H1 (cell line): ENCODE data around the gene RANGRF. TPM values are rescaled to one million over a fixed set of nuclear protein-coding genes. Genes with fewer than 3 reads are reported as not detected.

Experiments used
- CTCF ChIA-PET: fragments of 300-600 bp; sonication (Branson Sonifier 250); formaldehyde crosslinking; loops from one replicate; lab custom pipeline; 2021; ENCODE audit not compliant: partially characterized antibody; lab: Charles Lee
- POLR2A ChIA-PET: fragments of 300-600 bp; sonication (Branson Sonifier 250); formaldehyde crosslinking; loops from one replicate; lab custom pipeline; 2021; ENCODE audit warnings: inconsistent platforms; ENCODE audit not compliant: partially characterized antibody; lab: Charles Lee
- DNase-seq, 2 experiments: peaks; one replicate each; pipeline versions ENCODE4 v3.0.0 to v3.0.0-alpha.2; 2010 to 2022; ENCODE audit warnings: low spot score in 2 of 2, low read depth in 1 of 2, mixed read lengths in 1 of 2
- FAIRE-seq: peaks from 2 replicates; lab custom pipeline; 2011; peaks lifted over from hg19 to GRCh38; lab: Jason Lieb, UNC
- H2AFZ ChIP-seq: 2 replicates; pipeline ENCODE4 v1.8.1; 2012; ENCODE audit warnings: low read length, inconsistent platforms
- H2AK5ac ChIP-seq: 2 replicates; pipeline ENCODE4 v1.6.1; 2013; ENCODE audit warnings: low read depth, low read length
- H2BK120ac ChIP-seq: replicated peaks from 2 replicates; pipeline ENCODE3; 2013; ENCODE audit warnings: low read depth, low read length, inconsistent platforms
- H2BK12ac ChIP-seq: 2 replicates; pipeline ENCODE4 v1.6.1; 2013; ENCODE audit warnings: low read depth, low read length
- H2BK15ac ChIP-seq: 2 replicates; pipeline ENCODE4 v1.6.1; 2013; ENCODE audit warnings: low read length
- H2BK20ac ChIP-seq: 2 replicates; pipeline ENCODE4 v1.6.1; 2013; ENCODE audit warnings: low read length
- H2BK5ac ChIP-seq: 2 replicates; pipeline ENCODE4 v1.6.1; 2013; ENCODE audit warnings: low read depth, low read length
- H3K14ac ChIP-seq: 2 replicates; pipeline ENCODE4 v1.6.1; 2013; ENCODE audit warnings: inconsistent platforms; ENCODE audit not compliant: insufficient read length
- H3K18ac ChIP-seq: 2 replicates; pipeline ENCODE4 v1.6.1; 2013; ENCODE audit warnings: low read length; ENCODE audit errors: extremely low read depth
- H3K23ac ChIP-seq: 2 replicates; pipeline ENCODE4 v1.6.1; 2013; ENCODE audit warnings: inconsistent platforms; ENCODE audit not compliant: insufficient read length
- H3K23me2 ChIP-seq: 2 replicates; pipeline ENCODE4 v1.6.1; 2013; ENCODE audit warnings: low read depth, low read length
- H3K27ac ChIP-seq: 2 replicates; pipeline ENCODE4 v1.6.1; 2011; ENCODE audit warnings: low read depth, low read length, inconsistent platforms
- H3K27me3 ChIP-seq, 4 experiments: replicated peaks in 1 of 4; 1 replicate in 1 of 4; 2 replicates in 3 of 4; pipeline versions ENCODE4 v1.6.1 to v1.8.1; 2011 to 2013; ENCODE audit warnings: low read length in 3 of 4, mild to moderate bottlenecking in 3 of 4, inconsistent platforms in 2 of 4, mixed read lengths in 2 of 4, moderate library complexity in 1 of 4; ENCODE audit not compliant: control insufficient read depth in 3 of 4, insufficient read depth in 3 of 4; ENCODE audit errors: extremely low read depth in 1 of 4
- H3K36me3 ChIP-seq, 4 experiments: 2 replicates each; pipeline versions ENCODE4 v1.6.1 to v1.8.1; 2011 to 2013; ENCODE audit warnings: mild to moderate bottlenecking in 4 of 4, low read length in 3 of 4, moderate library complexity in 2 of 4, control low read depth in 1 of 4, inconsistent platforms in 1 of 4; ENCODE audit not compliant: insufficient read depth in 4 of 4, control insufficient read depth in 2 of 4
- H3K4ac ChIP-seq: replicated peaks from 2 replicates; pipeline ENCODE3; 2013; ENCODE audit warnings: low read length, low read depth, mixed read lengths, inconsistent platforms; ENCODE audit not compliant: insufficient read length
- H3K4me1 ChIP-seq, 4 experiments: replicated peaks in 1 of 4; 1 replicate in 1 of 4; 2 replicates in 3 of 4; pipeline versions ENCODE4 v1.6.1 to v1.8.1; 2011 to 2013; ENCODE audit warnings: low read length in 3 of 4, inconsistent platforms in 2 of 4, mixed read lengths in 1 of 4; ENCODE audit not compliant: insufficient read depth in 4 of 4, control insufficient read depth in 3 of 4
- H3K4me2 ChIP-seq, 2 experiments: 2 replicates each; pipeline versions ENCODE4 v1.6.1 to v1.8.1; 2011 to 2013; ENCODE audit warnings: low read depth in 2 of 2, low read length in 2 of 2, control low read depth in 1 of 2, inconsistent platforms in 1 of 2, mild to moderate bottlenecking in 1 of 2; ENCODE audit not compliant: insufficient read depth in 1 of 2
- H3K4me3 ChIP-seq, 4 experiments: fragments of 200-600, 300-600 bp in 1 of 4; sonication (generic), shearing (Covaris generic), sonication (Bioruptor Twin) in 1 of 4; 2 replicates each; pipeline versions ENCODE4 v1.5.1 to v1.8.1; 2011 to 2016; ENCODE audit warnings: low read length in 4 of 4, low read depth in 3 of 4, control low read depth in 2 of 4, inconsistent platforms in 2 of 4, mild to moderate bottlenecking in 2 of 4, mixed read lengths in 1 of 4, moderate library complexity in 1 of 4; ENCODE audit not compliant: insufficient read depth in 2 of 4; ENCODE audit errors: extremely low read depth in 1 of 4
- H3K56ac ChIP-seq: replicated peaks from 2 replicates; pipeline ENCODE3; 2013; ENCODE audit warnings: low read depth, mild to moderate bottlenecking, mixed read lengths, low read length, inconsistent platforms; ENCODE audit not compliant: insufficient read length
- H3K79me1 ChIP-seq: 2 replicates; pipeline ENCODE4 v1.6.1; 2013; ENCODE audit warnings: low read depth, low read length, control low read depth
- H3K79me2 ChIP-seq, 2 experiments: 2 replicates each; pipeline versions ENCODE4 v1.6.1 to v1.8.1; 2012 to 2013; ENCODE audit warnings: low read length in 2 of 2, mild to moderate bottlenecking in 2 of 2, inconsistent platforms in 1 of 2; ENCODE audit not compliant: insufficient read depth in 2 of 2, control insufficient read depth in 1 of 2
- H3K9ac ChIP-seq, 4 experiments: replicated peaks in 1 of 4; 1 replicate in 1 of 4; 2 replicates in 3 of 4; pipeline versions ENCODE4 v1.6.1 to v1.8.1; 2011 to 2013; ENCODE audit warnings: low read depth in 3 of 4, low read length in 3 of 4, control low read depth in 2 of 4, mild to moderate bottlenecking in 2 of 4, moderate library complexity in 2 of 4, inconsistent platforms in 1 of 4; ENCODE audit errors: extremely low read depth in 1 of 4
- H3K9me3 ChIP-seq, 2 experiments: 2 replicates each; pipeline versions ENCODE4 v1.6.1 to v1.8.1; 2012 to 2013; ENCODE audit warnings: mild to moderate bottlenecking in 2 of 2, moderate library complexity in 2 of 2, control low read depth in 1 of 2, inconsistent platforms in 1 of 2, low read depth in 1 of 2, low read length in 1 of 2, mixed read lengths in 1 of 2; ENCODE audit not compliant: insufficient read depth in 2 of 2
- H4K20me1 ChIP-seq, 2 experiments: replicated peaks in 1 of 2; 2 replicates each; pipeline versions ENCODE3 to v1.8.1; 2011 to 2013; ENCODE audit warnings: inconsistent platforms in 2 of 2, low read length in 2 of 2, mild to moderate bottlenecking in 1 of 2; ENCODE audit not compliant: insufficient read depth in 2 of 2, control insufficient read depth in 1 of 2
- H4K5ac ChIP-seq: 2 replicates; pipeline ENCODE4 v1.6.1; 2013; ENCODE audit warnings: low read length, low read depth, mixed read lengths, inconsistent platforms; ENCODE audit not compliant: insufficient read length
- H4K8ac ChIP-seq: 2 replicates; pipeline ENCODE4 v1.8.0; 2013; ENCODE audit warnings: mild to moderate bottlenecking, moderate library complexity, low read length, inconsistent platforms; ENCODE audit not compliant: insufficient read depth; ENCODE audit errors: extremely low read depth
- H4K91ac ChIP-seq: replicated peaks from 2 replicates; pipeline ENCODE3; 2013; ENCODE audit warnings: low read length, mixed read lengths, inconsistent platforms; ENCODE audit not compliant: insufficient read length
- ATF3 ChIP-seq: IDR thresholded peaks from 2 replicates; pipeline ENCODE4 v1.6.1; 2011; ENCODE audit warnings: low read depth, mild to moderate bottlenecking, low read length; ENCODE audit not compliant: insufficient read depth
- BCL11A ChIP-seq, 2 experiments: IDR thresholded peaks; one replicate each; pipeline ENCODE4 v1.6.1; 2011; ENCODE audit warnings: low read depth in 2 of 2, low read length in 2 of 2, mild to moderate bottlenecking in 2 of 2
- CREB1 ChIP-seq: IDR thresholded peaks from 2 replicates; pipeline ENCODE4 v1.6.1; 2012; ENCODE audit warnings: inconsistent platforms
- CTBP2 ChIP-seq: IDR thresholded peaks from 2 replicates; pipeline ENCODE4 v1.7.0; 2011; ENCODE audit warnings: borderline replicate concordance, mild to moderate bottlenecking, moderate library complexity, mixed read lengths, low read length; ENCODE audit not compliant: insufficient read depth, insufficient read length
- KDM1A ChIP-seq: fragments of 200-600, 300-600 bp; sonication (generic); IDR thresholded peaks from 2 replicates; pipeline ENCODE4 v1.7.1; 2016; ENCODE audit warnings: mild to moderate bottlenecking, low read length, borderline replicate concordance
- KDM4A ChIP-seq: IDR thresholded peaks from one replicate; pipeline ENCODE4 v1.7.1; 2012; ENCODE audit warnings: low read depth, mild to moderate bottlenecking, moderate library complexity, low read length, inconsistent platforms; ENCODE audit not compliant: severe bottlenecking
- POLR2AphosphoS5 ChIP-seq: IDR thresholded peaks from 2 replicates; pipeline ENCODE4 v1.6.1; 2011; ENCODE audit warnings: low read depth, low read length
- RXRA ChIP-seq: IDR thresholded peaks from 2 replicates; pipeline ENCODE4 v1.6.1; 2011; ENCODE audit warnings: low read depth, mild to moderate bottlenecking, low read length, moderate library complexity; ENCODE audit not compliant: insufficient read depth
- SP4 ChIP-seq: IDR thresholded peaks from 2 replicates; pipeline ENCODE4 v1.6.1; 2012; ENCODE audit warnings: low read length, inconsistent platforms
- SUZ12 ChIP-seq: fragments of 200-600 bp; sonication (generic); IDR thresholded peaks from 2 replicates; pipeline ENCODE4 v1.6.1; 2012; ENCODE audit warnings: mild to moderate bottlenecking, inconsistent platforms, low read length, moderate library complexity, mixed read lengths
- TEAD4 ChIP-seq: IDR thresholded peaks from 2 replicates; pipeline ENCODE4 v1.6.1; 2012; ENCODE audit warnings: low read depth, low read length, inconsistent platforms, mixed read lengths
- WGBS, 2 experiments: shearing (Covaris generic) in 1 of 2; methylation state at CpG; one replicate each; pipeline versions ENCODE4 v1.1.6 to v1.1.7; 2013 to 2015; ENCODE audit warnings: low lambda C conversion rate in 2 of 2, mixed read lengths in 2 of 2, inconsistent platforms in 1 of 2, low coverage in 1 of 2, missing lambda C conversion rate in 1 of 2; ENCODE audit not compliant: insufficient replicate concordance in 2 of 2, insufficient coverage in 1 of 2, insufficient read length in 1 of 2; ENCODE audit errors: extremely low coverage in 1 of 2, missing lambda C conversion rate in 1 of 2; 5-methylcytosine and 5-hydroxymethylcytosine counted together
- polyA plus RNA-seq, 7 experiments: library from polyadenylated mRNA; depleted of rRNA in 3 of 7; stranded (reverse) in 5 of 7; unstranded in 2 of 7; fragments of >200 nt in 5 of 7; fragments of 200-250 nt in 2 of 7; gene quantifications; 1 replicate in 5 of 7; 2 replicates in 1 of 7; 4 replicates in 1 of 7; pipeline versions ENCODE4 v1.2.1 to v1.2.3, GENCODE V29; 2011 to 2013; ENCODE audit warnings: missing spikeins in 2 of 7, mixed read lengths in 2 of 7
- total RNA-seq: library from RNA; stranded (reverse); fragmentation: NEBNext Ultra II Directional; extraction: Animal tissue kit (Norgen Biotek cat#: 25700); gene quantifications from 2 replicates; pipeline ENCODE4 v1.2.1, GENCODE V29; 2021

The RANGRF gene
- total and polyA plus RNA-seq, 2 of the 8 experiments (the other 6 are each of a cell fraction or from before 2014, with no cell fraction given), result 36.9 to 49.6 TPM

- H3K23ac ChIP-seq, result no peak overlapping the region
- no peak overlapping the region for H3K4me3 ChIP-seq
- H3K79me2 ChIP-seq, result no peaks in the 10 kb centered on the region
- no peaks in the 10 kb centered on the region for H3K23me2 ChIP-seq
- peaks cover 4% of the 10 kb centered on the region; the same call in 1 of the 2 replicates for H3K79me1 ChIP-seq
- H3K18ac ChIP-seq, result no peak overlapping the region
- ChIA-PET POLR2A (interaction anchor here (0.6 to 66.3 kb wide), 3 partner anchors 3 to 826 kb away, joined by 3 to 1521 read pairs (median 1521); partner anchors contain the start of genes CTC1, PFAS, RANGRF and SLC25A35), CTCF (interaction anchor here (0.9 to 1.3 kb wide), 2 partner anchors 10 to 11 kb away, joined by 3 read pairs; no protein-coding TSS in a partner anchor)
- H4K91ac ChIP-seq, result no peak overlapping the region
- no peaks in the 10 kb centered on the region for H3K4me1 ChIP-seq
- peaks cover 42 to 81% (median 74%) of the 10 kb centered on the region in 4 experiments for H3K36me3 ChIP-seq
- no peak overlapping the region for H3K27ac ChIP-seq
- H3K9ac ChIP-seq, result no peak overlapping the region
- WGBS, 2 experiments, result 93% methylated on average over 29 of the region's 29 CpGs; no CpG with 5 or more reads in 1 of the 2 experiments
- H4K20me1 ChIP-seq, result peaks cover 10 to 23% of the 10 kb centered on the region in 2 experiments
- no peaks in the 10 kb centered on the region for H3K9me3 ChIP-seq
- H2BK120ac ChIP-seq, result no peak overlapping the region
- H3K56ac ChIP-seq, result no peak overlapping the region
- 0 out of 2 replicates have a peak overlapping the region, but pooled peaks have one; percentile 42 for H4K8ac ChIP-seq
- H4K5ac ChIP-seq, result no peak overlapping the region
- DNase-seq, result no peak
- no peak overlapping the region for H2BK5ac ChIP-seq
- H2AK5ac ChIP-seq, result no peak overlapping the region
- H2AFZ ChIP-seq, result no peak overlapping the region
- H3K27me3 ChIP-seq, result no peaks in the 10 kb centered on the region
- no peak overlapping the region for H2BK20ac ChIP-seq
- no peak overlapping the region for H2BK12ac ChIP-seq
- H3K4me2 ChIP-seq, result no peak overlapping the region
- H3K14ac ChIP-seq, result no peak overlapping the region
- FAIRE-seq, result no peak
- no peak overlapping the region for H3K4ac ChIP-seq
- H2BK15ac ChIP-seq, result no peak overlapping the region
- TF ChIP-seq CTBP2 (no peak), POLR2AphosphoS5 (no peak; the same call in 1 of the 2 replicates), TEAD4 (no peak), CREB1 (no peak), RXRA (no peak), SUZ12 (no peak), BCL11A (IDR thresholded peaks at IDR 0.05; ENCODE audit: low read depth in 2 of 2, low read length in 2 of 2) (no peak), KDM4A (no peak), ATF3 (no peak), KDM1A (no peak), SP4 (no peak)
These were observed 21.6 kb upstream of the RANGRF start for GRCh38 chr17:8266648-8267479.
